Skeletal muscle tissue (tissue), 5 donors: ENCODE measurements around the gene ANTKMT. TPM values are rescaled to one million over a fixed set of nuclear protein-coding genes. Genes with fewer than 3 reads are reported as not detected.

Experiments used
- H3K27ac ChIP-seq: one replicate; pipeline ENCODE4 v1.7.0; 2013; ENCODE audit warnings: mild to moderate bottlenecking, low read depth, low read length, inconsistent platforms
- H3K27me3 ChIP-seq, 3 donors: one replicate each; pipeline ENCODE4 v1.7.0; 2013; ENCODE audit warnings: low read length in 3 of 3; ENCODE audit not compliant: control insufficient read depth in 3 of 3, insufficient read depth in 3 of 3
- H3K36me3 ChIP-seq, 3 donors: one replicate each; pipeline ENCODE4 v1.7.0; 2013; ENCODE audit warnings: low read length in 3 of 3; ENCODE audit not compliant: control insufficient read depth in 3 of 3, insufficient read depth in 3 of 3
- H3K4me1 ChIP-seq, 3 donors: one replicate each; pipeline ENCODE4 v1.7.0; 2013; ENCODE audit warnings: low read length in 3 of 3, mild to moderate bottlenecking in 3 of 3; ENCODE audit not compliant: control insufficient read depth in 3 of 3, insufficient read depth in 3 of 3
- H3K4me3 ChIP-seq, 3 donors: one replicate each; pipeline ENCODE4 v1.7.0; 2013; ENCODE audit warnings: low read length in 3 of 3
- H3K9ac ChIP-seq, 3 donors: one replicate each; pipeline ENCODE4 v1.7.0; 2013; ENCODE audit warnings: low read length in 3 of 3, mild to moderate bottlenecking in 3 of 3, moderate library complexity in 2 of 3, low read depth in 1 of 3
- H3K9me3 ChIP-seq, 3 donors: one replicate each; pipeline ENCODE4 v1.7.0; 2013; ENCODE audit warnings: low read length in 3 of 3; ENCODE audit not compliant: control insufficient read depth in 3 of 3
- small RNA-seq: library from RNA; depleted of rRNA; stranded (forward); fragments of <200 nt; gene quantifications from one replicate; pipeline ENCODE3, GENCODE V24; 2014
- total RNA-seq: library from RNA; depleted of rRNA; stranded (reverse); fragments of >200 nt; gene quantifications from one replicate; pipeline ENCODE4 v1.2.3, GENCODE V29; 2014
- donor health status: Osteomylitis.

ANTKMT gene
- total RNA-seq, 1 donor from 2014 or later = 12.0 TPM

- Histone ChIP-seq H3K9ac (no peak overlapping the region), H3K4me1 (no peaks in the 10 kb centered on the region), H3K9me3 (no peaks in the 10 kb centered on the region), H3K4me3 (no peak overlapping the region), H3K27me3 (peaks cover 8 to 36% (median 14%) of the 10 kb centered on the region in 3 donors), H3K36me3 (no peaks in the 10 kb centered on the region), H3K27ac (no peak overlapping the region)
Observed at GRCh38 chr16:769184-769784, 48.3 kb downstream of the ANTKMT start.

DNA sequence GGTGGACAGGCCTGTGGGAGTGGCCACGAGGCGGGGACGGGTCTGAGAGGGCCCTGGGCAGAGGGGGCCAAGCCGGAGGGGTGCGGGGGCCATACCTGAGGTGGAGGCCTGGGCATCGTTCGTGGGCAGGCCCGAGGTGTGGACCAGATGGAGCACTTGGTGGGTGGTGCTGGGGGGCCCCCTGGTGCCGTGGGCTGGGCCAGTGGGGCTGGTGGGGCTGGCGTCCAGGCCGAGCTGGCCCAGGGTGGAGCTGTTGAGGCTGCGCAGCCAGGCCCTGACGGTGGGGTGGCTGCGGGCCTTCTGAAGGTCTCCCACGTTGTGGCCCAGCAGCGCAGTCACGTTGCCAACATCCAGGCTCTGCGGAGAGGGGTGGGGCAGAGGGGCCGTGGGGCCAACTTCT, 49.0 kb downstream of the ANTKMT start:
- H3K36me3 ChIP-seq = no peaks in the 10 kb centered on the region
- H3K27ac ChIP-seq = no peak overlapping the region
- no peaks in the 10 kb centered on the region for H3K4me1 ChIP-seq
- no peaks in the 10 kb centered on the region for H3K9me3 ChIP-seq
- peaks cover 8 to 34% (median 14%) of the 10 kb centered on the region in 3 donors for H3K27me3 ChIP-seq
- H3K4me3 ChIP-seq = no peak overlapping the region
- no peak overlapping the region for H3K9ac ChIP-seq

GRCh38 chr16:770411-770810, 49.5 kb downstream of the ANTKMT start:
- H3K27me3 ChIP-seq = peaks cover 8 to 32% (median 10%) of the 10 kb centered on the region in 3 donors
- H3K4me3 ChIP-seq = no peak overlapping the region
- no peaks in the 10 kb centered on the region for H3K4me1 ChIP-seq
- no peaks in the 10 kb centered on the region for H3K9me3 ChIP-seq
- no peaks in the 10 kb centered on the region for H3K36me3 ChIP-seq
- H3K27ac ChIP-seq = no peak overlapping the region
- H3K9ac ChIP-seq = no peak overlapping the region

Small RNAs within 50 kb of the gene (small RNA-seq; reads per million reads assigned to genes)
- not detected for gene MIR662

Other genes with a start within 250 kb of the ANTKMT start
- gene CAPN15, start 193.4 kb upstream of the ANTKMT start, total RNA-seq = 9.9 TPM
- not detected for gene PRR35, start 160.8 kb upstream of the ANTKMT start, total RNA-seq
- 1.6 TPM for gene NHLRC4, start 154.1 kb upstream of the ANTKMT start, total RNA-seq
- gene PIGQ, start 151.2 kb upstream of the ANTKMT start, total RNA-seq = 11.0 TPM
- gene RAB40C, start 131.1 kb upstream of the ANTKMT start, total RNA-seq = 5.7 TPM
- gene WFIKKN1, start 90.2 kb upstream of the ANTKMT start, total RNA-seq = 0.52 TPM
- 32.4 TPM for gene METTL26, start 84.8 kb upstream of the ANTKMT start, total RNA-seq
- gene MCRIP2, start 79.3 kb upstream of the ANTKMT start, total RNA-seq = 20.4 TPM
- 6.3 TPM for gene WDR90, start 71.8 kb upstream of the ANTKMT start, total RNA-seq
- 14.1 TPM for gene RHOT2, start 53.0 kb upstream of the ANTKMT start, total RNA-seq
- under 0.01 TPM for gene RHBDL1, start 45.5 kb upstream of the ANTKMT start, total RNA-seq
- gene STUB1, start 40.7 kb upstream of the ANTKMT start, total RNA-seq = 87.7 TPM
- 13.0 TPM for gene JMJD8, start 36.8 kb upstream of the ANTKMT start, total RNA-seq
- 2.1 TPM for gene WDR24, start 30.7 kb upstream of the ANTKMT start, total RNA-seq
- gene FBXL16, start 15.3 kb upstream of the ANTKMT start, total RNA-seq = not detected
- 18.3 TPM for gene METRN, start 6.0 kb upstream of the ANTKMT start, total RNA-seq
- gene CCDC78, start 5.3 kb downstream of the ANTKMT start, total RNA-seq = not detected
- gene HAGHL, start 6.0 kb downstream of the ANTKMT start, total RNA-seq = 1.0 TPM
- 43.3 TPM for gene CIAO3, start 19.9 kb downstream of the ANTKMT start, total RNA-seq
- gene MSLN, start 39.6 kb downstream of the ANTKMT start, total RNA-seq = 1.0 TPM
- 8.9 TPM for gene RPUSD1, start 67.2 kb downstream of the ANTKMT start, total RNA-seq
- gene CHTF18, start 67.5 kb downstream of the ANTKMT start, total RNA-seq = 4.2 TPM
- not detected for gene GNG13, start 79.6 kb downstream of the ANTKMT start, total RNA-seq
- gene LMF1, start 249.8 kb downstream of the ANTKMT start, total RNA-seq = 6.8 TPM